NOMO-1 treated with dmso at 0.1 percent for 144 hours (cell line): ENCODE results near the gene TEKT3.

ENCODE experiments used
- DNase-seq: peaks from one replicate; lab custom pipeline; 2025; ENCODE audit not compliant: unreplicated experiment; lab: John Stamatoyannopoulos, UW

TEKT3 gene

GRCh38 chr17:15298176-15298575 lies 43.2 kb downstream of the TEKT3 start:
- DNase-seq: no peak

GRCh38 chr17:15293558-15293957 lies 47.8 kb downstream of the TEKT3 start:
- no peak for DNase-seq

GRCh38 chr17:15291674-15292361 lies 49.6 kb downstream of the TEKT3 start:
- no peak for DNase-seq

GRCh38 chr17:15290605-15291004 lies 50.8 kb downstream of the TEKT3 start:
- no peak for DNase-seq

- no peak for DNase-seq
Observed at GRCh38 chr17:15289285-15290183, 51.9 kb downstream of the TEKT3 start.

GRCh38 chr17:15288859-15289258 lies 52.5 kb downstream of the TEKT3 start:
- no peak for DNase-seq

- DNase-seq: no peak
Observed at GRCh38 chr17:15287538-15288267, 53.7 kb downstream of the TEKT3 start.

- DNase-seq: no peak
Observed at GRCh38 chr17:15285466-15285865, 55.9 kb downstream of the TEKT3 start.

- no peak for DNase-seq
Observed at GRCh38 chr17:15284537-15284936, 56.9 kb downstream of the TEKT3 start.

GRCh38 chr17:15284107-15284506 lies 57.3 kb downstream of the TEKT3 start:
- DNase-seq: no peak

- DNase-seq: no peak
Observed at GRCh38 chr17:15281909-15282308, 59.5 kb downstream of the TEKT3 start.

- DNase-seq: no peak
Observed at GRCh38 chr17:15278924-15279477, 62.4 kb downstream of the TEKT3 start.

GRCh38 chr17:15278380-15278779 lies 63.0 kb downstream of the TEKT3 start:
- no peak for DNase-seq

- no peak for DNase-seq
Observed at GRCh38 chr17:15274017-15274416, 67.4 kb downstream of the TEKT3 start.

- no peak for DNase-seq
Observed at GRCh38 chr17:15273141-15273793, 68.1 kb downstream of the TEKT3 start.

GRCh38 chr17:15271741-15272140 lies 69.7 kb downstream of the TEKT3 start:
- no peak for DNase-seq

GRCh38 chr17:15270628-15271381 lies 70.6 kb downstream of the TEKT3 start:
- DNase-seq: no peak

GRCh38 chr17:15269780-15270089 lies 71.7 kb downstream of the TEKT3 start:
- no peak for DNase-seq

- DNase-seq: no peak
Observed at GRCh38 chr17:15269087-15269779, 72.2 kb downstream of the TEKT3 start.

- no peak for DNase-seq
Observed at GRCh38 chr17:15268461-15268860, 72.9 kb downstream of the TEKT3 start.
